GM23338 (cell line): ENCODE results near the gene SMCO3. TPM values are rescaled to one million over a fixed set of nuclear protein-coding genes. Genes with fewer than 3 reads are reported as not detected.

Source experiments
- ATAC-seq: fragments of 200-7000 bp; cut with Tn5 transposase; 3 replicates; pipeline ENCODE4 v1.9.1; 2020
- DNase-seq: peaks from one replicate; pipeline ENCODE4 v3.0.0-alpha.2; 2015; ENCODE audit warnings: low spot score
- H2AFZ ChIP-seq: fragments of 200-600 bp; sonication (generic); 2 replicates; pipeline ENCODE4 v1.8.0; 2016; ENCODE audit warnings: antibody characterized with exemption, mild to moderate bottlenecking, moderate library complexity
- H3F3A ChIP-seq: fragments of 200-600 bp; sonication (generic); replicated peaks from 2 replicates; pipeline ENCODE4 v1.8.0; 2017; ENCODE audit warnings: antibody characterized with exemption, mixed run types, low read depth
- H3K27ac ChIP-seq: fragments of 200-600 bp; sonication (generic); 2 replicates; pipeline ENCODE4 v1.6.1; 2016; ENCODE audit warnings: low read depth
- H3K27me3 ChIP-seq: fragments of 200-600 bp; sonication (generic); 2 replicates; pipeline ENCODE4 v1.8.0; 2016; ENCODE audit warnings: mild to moderate bottlenecking, mixed run types, moderate library complexity; ENCODE audit not compliant: insufficient read depth
- H3K36me3 ChIP-seq: fragments of 200-600 bp; sonication (generic); 2 replicates; pipeline ENCODE4 v1.8.0; 2016; ENCODE audit warnings: mild to moderate bottlenecking; ENCODE audit not compliant: insufficient read depth
- H3K4me1 ChIP-seq: fragments of 200-600 bp; sonication (generic); 2 replicates; pipeline ENCODE4 v1.8.0; 2016; ENCODE audit warnings: mild to moderate bottlenecking, moderate library complexity; ENCODE audit not compliant: insufficient read depth
- H3K4me2 ChIP-seq: fragments of 200-600 bp; sonication (generic); 2 replicates; pipeline ENCODE4 v1.7.1; 2017; ENCODE audit warnings: mixed run types
- H3K4me3 ChIP-seq: fragments of 200-600 bp; sonication (generic); 2 replicates; pipeline ENCODE4 v1.6.1; 2016; ENCODE audit warnings: mixed run types
- H3K79me2 ChIP-seq: fragments of 200-600 bp; sonication (generic); replicated peaks from 2 replicates; pipeline ENCODE4 v1.8.0; 2017; ENCODE audit warnings: mild to moderate bottlenecking; ENCODE audit not compliant: insufficient read depth
- H3K9me2 ChIP-seq: fragments of 200-600 bp; sonication (generic); 2 replicates; pipeline ENCODE4 v1.8.0; 2017; ENCODE audit not compliant: insufficient read depth
- H4K20me1 ChIP-seq: fragments of 200-600 bp; sonication (generic); replicated peaks from 2 replicates; pipeline ENCODE4 v1.8.0; 2017; ENCODE audit warnings: mild to moderate bottlenecking; ENCODE audit not compliant: insufficient read depth
- H3K27ac Mint-ChIP-seq: 2 replicates; pipeline ENCODE4 v1.8.0; 2020; ENCODE audit warnings: inconsistent platforms, mild to moderate bottlenecking, moderate library complexity, mixed read lengths
- H3K27me3 Mint-ChIP-seq: 3 replicates; pipeline ENCODE4 v1.8.0; 2022; ENCODE audit warnings: low read depth, mild to moderate bottlenecking, moderate library complexity, mixed read lengths, inconsistent platforms; ENCODE audit not compliant: insufficient read depth, poor library complexity
- H3K36me3 Mint-ChIP-seq: 3 replicates; pipeline ENCODE4 v1.8.0; 2021; ENCODE audit warnings: low read depth, mild to moderate bottlenecking, inconsistent platforms, moderate library complexity, mixed read lengths
- H3K4me1 Mint-ChIP-seq: 3 replicates; pipeline ENCODE4 v1.8.0; 2020; ENCODE audit warnings: mild to moderate bottlenecking, inconsistent platforms, mixed read lengths
- H3K4me3 Mint-ChIP-seq: 3 replicates; pipeline ENCODE4 v1.8.0; 2021; ENCODE audit warnings: moderate library complexity, mild to moderate bottlenecking, inconsistent platforms, mixed read lengths
- H3K9me3 Mint-ChIP-seq: 3 replicates; pipeline ENCODE4 v1.8.0; 2020; ENCODE audit warnings: moderate library complexity, mild to moderate bottlenecking, inconsistent platforms, mixed read lengths
- JUNB ChIP-seq: IDR thresholded peaks from one replicate; pipeline ENCODE4 v1.6.1; 2016; ENCODE audit warnings: antibody characterized with exemption; ENCODE audit not compliant: unreplicated experiment
- POLR2AphosphoS5 ChIP-seq: IDR thresholded peaks from 2 replicates; pipeline ENCODE4 v1.6.1; 2016; ENCODE audit warnings: antibody characterized with exemption, low read depth
- REST ChIP-seq: IDR thresholded peaks from one replicate; pipeline ENCODE4 v1.6.1; 2018; ENCODE audit warnings: antibody characterized with exemption; ENCODE audit not compliant: unreplicated experiment
- ZNF331 ChIP-seq: fragments of 250-450 bp; sonication (Bioruptor Pico); IDR thresholded peaks from 2 replicates; pipeline ENCODE4 v1.5.0; 2020; ENCODE audit warnings: low read depth, mild to moderate bottlenecking, moderate library complexity
- ZNF462 ChIP-seq: fragments of 250-450 bp; sonication (Bioruptor Pico); IDR thresholded peaks from 2 replicates; pipeline ENCODE4 v1.5.0; 2020; ENCODE audit warnings: mild to moderate bottlenecking, moderate library complexity
- polyA plus RNA-seq: library from polyadenylated mRNA; unstranded; fragments of >200 nt; fragmentation: Nextera tagmentation; extraction: Ambion mirVana; gene quantifications from 2 replicates; pipeline ENCODE4 v1.2.1, GENCODE V29; 2016
- total RNA-seq: library from RNA; depleted of rRNA; stranded (reverse); fragments of >200 nt; shearing (Covaris generic); gene quantifications from 2 replicates; pipeline ENCODE4 v1.2.3, GENCODE V29; 2014

Gene SMCO3
- total and polyA plus RNA-seq, 2 experiments from 2014 or later: 0.13 TPM; not detected in 1

- ATAC-seq (peak; percentile 51; the same call in 2 of the 3 replicates), DNase-seq (no peak)
- peaks cover 5% of the 10 kb centered on the region; the same call in 2 of the 3 replicates for H3K9me3 Mint-ChIP-seq
- Histone ChIP-seq H3K36me3 (no peaks in the 10 kb centered on the region), H2AFZ (no peak overlapping the region), H3K9me2 (no peaks in the 10 kb centered on the region), H3K4me2 (no peak overlapping the region), H3K4me3 (no peak overlapping the region), H4K20me1 (no peaks in the 10 kb centered on the region), H3K4me1 (peaks cover 13% of the 10 kb centered on the region; the same call in 1 of the 2 replicates), H3K27ac (no peak overlapping the region), H3K79me2 (no peaks in the 10 kb centered on the region), H3F3A (no peaks in the 10 kb centered on the region), H3K27me3 (no peaks in the 10 kb centered on the region)
- H3K36me3 Mint-ChIP-seq: no peaks in the 10 kb centered on the region
- H3K4me1 Mint-ChIP-seq: peaks cover 11% of the 10 kb centered on the region
- TF ChIP-seq POLR2AphosphoS5 (no peak), ZNF462 (CRISPR knock-in tag) (no peak), ZNF331 (CRISPR knock-in tag) (no peak), REST (no peak), JUNB (no peak)
- H3K4me3 Mint-ChIP-seq: no peak overlapping the region
- H3K27me3 Mint-ChIP-seq: no peaks in the 10 kb centered on the region
- H3K27ac Mint-ChIP-seq: no peak overlapping the region
Measured at GRCh38 chr12:14853961-14854360, 40.0 kb upstream of the SMCO3 start.
